Liver (tissue), 9 donors: ENCODE data around the gene FABP3. TPM values are rescaled to one million over a fixed set of nuclear protein-coding genes. Genes with fewer than 3 reads are reported as not detected.
"Not testable (repeated sequence)": the region's sequence is repeated elsewhere in the genome, so short reads cannot be mapped to it uniquely, and the experiment has no call there.

Experiments used
- DNase-seq: peaks from one replicate; pipeline ENCODE4 v3.0.0-alpha.2; 2017; ENCODE audit warnings: low spot score
- H3K27ac ChIP-seq, 2 donors: one replicate each; pipeline ENCODE4 v1.7.0; 2013; ENCODE audit warnings: inconsistent platforms in 2 of 2, low read length in 2 of 2, control low read depth in 1 of 2, low read depth in 1 of 2, mild to moderate bottlenecking in 1 of 2
- H3K27me3 ChIP-seq, 4 donors: one replicate each; pipeline versions ENCODE4 v1.6.1 to v1.7.0; 2013; ENCODE audit warnings: low read length in 3 of 4, inconsistent platforms in 1 of 4, mild to moderate bottlenecking in 1 of 4, moderate library complexity in 1 of 4; ENCODE audit not compliant: control insufficient read depth in 4 of 4, insufficient read depth in 4 of 4
- H3K36me3 ChIP-seq, 4 donors: one replicate each; pipeline versions ENCODE4 v1.6.1 to v1.7.0; 2013; ENCODE audit warnings: low read length in 3 of 4, mild to moderate bottlenecking in 3 of 4, low read depth in 1 of 4, moderate library complexity in 1 of 4; ENCODE audit not compliant: control insufficient read depth in 4 of 4, insufficient read depth in 3 of 4
- H3K4me1 ChIP-seq, 4 donors: one replicate each; pipeline versions ENCODE4 v1.6.1 to v1.7.0; 2013; ENCODE audit warnings: low read length in 3 of 4, mild to moderate bottlenecking in 3 of 4, moderate library complexity in 1 of 4; ENCODE audit not compliant: control insufficient read depth in 4 of 4, insufficient read depth in 4 of 4
- H3K4me3 ChIP-seq, 3 donors: one replicate each; pipeline versions ENCODE4 v1.6.1 to v1.7.0; 2013; ENCODE audit warnings: low read length in 3 of 3, control low read depth in 1 of 3, low read depth in 1 of 3, mild to moderate bottlenecking in 1 of 3
- H3K9ac ChIP-seq, 2 donors: one replicate each; pipeline ENCODE4 v1.7.0; 2013; ENCODE audit warnings: low read length in 2 of 2, mild to moderate bottlenecking in 2 of 2, moderate library complexity in 2 of 2, control low read depth in 1 of 2, low read depth in 1 of 2
- H3K9me3 ChIP-seq, 4 donors: one replicate each; pipeline versions ENCODE4 v1.6.1 to v1.7.0; 2013; ENCODE audit warnings: low read length in 3 of 4; ENCODE audit not compliant: control insufficient read depth in 4 of 4
- ATF3 ChIP-seq: IDR thresholded peaks from 2 replicates; pipeline ENCODE4 v1.6.1; 2016; ENCODE audit warnings: antibody characterized with exemption
- CTCF ChIP-seq: fragments of 150-350 bp; IDR thresholded peaks from 2 replicates; pipeline ENCODE4 v1.5.1; 2017; ENCODE audit warnings: improper control_type of control experiment, low read depth, low read length; ENCODE audit not compliant: missing input control
- FOXA2 ChIP-seq: IDR thresholded peaks from 2 replicates; pipeline ENCODE4 v1.6.1; 2016; ENCODE audit warnings: antibody characterized with exemption
- GABPA ChIP-seq, 2 donors: IDR thresholded peaks in 1 of 2; conservative IDR thresholded peaks in 1 of 2; 2 replicates each; pipeline ENCODE4 v1.6.1; 2016; ENCODE audit warnings: antibody characterized with exemption in 2 of 2, mild to moderate bottlenecking in 1 of 2, moderate library complexity in 1 of 2
- HNF4A ChIP-seq, 2 donors: conservative IDR thresholded peaks; 2 replicates each; pipeline ENCODE4 v1.6.1; 2016; ENCODE audit warnings: antibody characterized with exemption in 2 of 2, mild to moderate bottlenecking in 2 of 2
- HNF4G ChIP-seq: IDR thresholded peaks from 2 replicates; pipeline ENCODE4 v1.6.1; 2016; ENCODE audit warnings: antibody characterized with exemption
- JUND ChIP-seq, 2 donors: IDR thresholded peaks; 2 replicates each; pipeline ENCODE4 v1.6.1; 2016; ENCODE audit warnings: antibody characterized with exemption in 2 of 2
- MAX ChIP-seq: IDR thresholded peaks from 2 replicates; pipeline ENCODE4 v1.6.1; 2016; ENCODE audit warnings: antibody characterized with exemption
- NR2F2 ChIP-seq: IDR thresholded peaks from 2 replicates; pipeline ENCODE4 v1.6.1; 2016; ENCODE audit warnings: antibody characterized with exemption
- RAD21 ChIP-seq, 2 donors: IDR thresholded peaks; 2 replicates each; pipeline ENCODE4 v1.6.1; 2016; ENCODE audit warnings: antibody characterized with exemption in 2 of 2, mild to moderate bottlenecking in 2 of 2
- REST ChIP-seq: IDR thresholded peaks from 2 replicates; pipeline ENCODE4 v1.6.1; 2016; ENCODE audit warnings: antibody characterized with exemption, mild to moderate bottlenecking
- RXRA ChIP-seq, 2 donors: IDR thresholded peaks; 2 replicates each; pipeline ENCODE4 v1.6.1; 2017 to 2018; ENCODE audit warnings: antibody characterized with exemption in 2 of 2, mild to moderate bottlenecking in 1 of 2
- SP1 ChIP-seq: IDR thresholded peaks from 2 replicates; pipeline ENCODE4 v1.6.1; 2018; ENCODE audit warnings: antibody characterized with exemption, mild to moderate bottlenecking
- TAF1 ChIP-seq: conservative IDR thresholded peaks from 2 replicates; pipeline ENCODE4 v1.6.1; 2016; ENCODE audit warnings: antibody characterized with exemption, mild to moderate bottlenecking
- YY1 ChIP-seq: IDR thresholded peaks from 2 replicates; pipeline ENCODE4 v1.6.1; 2016; ENCODE audit warnings: antibody characterized with exemption, mild to moderate bottlenecking
- ZBTB33 ChIP-seq: IDR thresholded peaks from 2 replicates; pipeline ENCODE4 v1.6.1; 2016; ENCODE audit warnings: antibody characterized with exemption
- WGBS: extraction: QIAGEN DNeasy Blood & Tissue Kit; methylation state at CpG from one replicate; pipeline ENCODE4 v1.1.7; 2013; 5-methylcytosine and 5-hydroxymethylcytosine counted together
- polyA plus RNA-seq, 2 donors: library from polyadenylated mRNA; stranded (reverse) in 1 of 2; unstranded in 1 of 2; fragments of 200-250 nt in 1 of 2; fragments of >200 nt in 1 of 2; fragmentation: Nextera tagmentation in 1 of 2; extraction: Ambion mirVana in 1 of 2; gene quantifications; one replicate each; pipeline versions ENCODE4 v1.2.1 to v1.2.3, GENCODE V29; 2013 to 2015
- total RNA-seq, 2 donors: library from RNA; depleted of rRNA; stranded (reverse); fragments of >200 nt; gene quantifications; one replicate each; pipeline ENCODE4 v1.2.3, GENCODE V29; 2014
- donor health status: healthy.
- donor health status: healthy.
- donor health status: healthy.
- donor health status: healthy.
- donor health status: healthy.

Gene FABP3
- total and polyA plus RNA-seq, 4 donors = 2.8 to 28.2 (median 5.2) TPM

- WGBS = 80% methylated on average over 10 of the region's 10 CpGs
- Histone ChIP-seq H3K9me3 (no peaks in the 10 kb centered on the region), H3K4me1 (no peaks in the 10 kb centered on the region), H3K9ac (no peak overlapping the region), H3K4me3 (no peak overlapping the region), H3K36me3 (no peaks in the 10 kb centered on the region), H3K27me3 (no peaks in the 10 kb centered on the region), H3K27ac (no peak overlapping the region)
- TF ChIP-seq RXRA (IDR thresholded peaks at IDR 0.05) (no peak), JUND (IDR thresholded peaks at IDR 0.05) (no peak), GABPA (IDR thresholded peaks at IDR 0.05 in 1 of 2, conservative IDR thresholded peaks at IDR 0.05 in 1 of 2) (no peak), YY1 (no peak), NR2F2 (no peak), REST (no peak), SP1 (no peak), HNF4A (conservative IDR thresholded peaks at IDR 0.05) (no peak), MAX (no peak), FOXA2 (no peak), HNF4G (no peak), CTCF (no peak), ATF3 (no peak), TAF1 (no peak), ZBTB33 (no peak), RAD21 (IDR thresholded peaks at IDR 0.05) (no peak)
- no peak for DNase-seq
These were observed 14.7 kb upstream of the FABP3 start for GRCh38 chr1:31387612-31388011.

GRCh38 chr1:31386576-31387243 lies 13.8 kb upstream of the FABP3 start:
- not testable (repeated sequence) for H3K27me3 ChIP-seq, H3K27ac ChIP-seq, DNase-seq, H3K4me1 ChIP-seq, H3K9me3 ChIP-seq, H3K9ac ChIP-seq, H3K4me3 ChIP-seq, H3K36me3 ChIP-seq
- 73% methylated on average over 8 of the region's 8 CpGs for WGBS
